ENCODE measurements around the gene FLYWCH1. TPM values are rescaled to one million over a fixed set of nuclear protein-coding genes. Genes with fewer than 3 reads are reported as not detected.

FLYWCH1 gene
- total and polyA plus RNA-seq, 2 of the 8 experiments (the other 6 are each of a cell fraction or from before 2014, with no cell fraction given): 12.4 to 23.5 TPM

- ChIA-PET POLR2A (ENCODE audit: partially characterized antibody) (interaction anchor here (0.6 to 1.7 kb wide), 4 partner anchors 13 to 51 kb away, joined by 3 to 4 read pairs (median 4); partner anchors contain the start of genes FLYWCH1 and FLYWCH2), CTCF (ENCODE audit: partially characterized antibody) (interaction anchor here (1.0 to 1.7 kb wide), 4 partner anchors 12 to 56 kb away, joined by 4 to 13 read pairs (median 6); no protein-coding TSS in a partner anchor)
- no peak overlapping the region for H3K23ac ChIP-seq (ENCODE audit: insufficient read length)
- H4K5ac ChIP-seq (ENCODE audit: insufficient read length, low read depth, low read length): no peak overlapping the region
- H3K14ac ChIP-seq (ENCODE audit: insufficient read length): no peak overlapping the region
- H3K4me2 ChIP-seq (ENCODE audit: insufficient read depth in 1 of 2, low read depth in 2 of 2, low read length in 2 of 2): no peak overlapping the region
- no peaks in the 10 kb centered on the region for H3K23me2 ChIP-seq (ENCODE audit: low read depth, low read length)
- no peak overlapping the region for H2BK12ac ChIP-seq (ENCODE audit: low read depth, low read length)
- no peak for DNase-seq (ENCODE audit: low read depth in 1 of 2, low spot score in 2 of 2)
- no peak overlapping the region for H2BK120ac ChIP-seq (replicated peaks; ENCODE audit: low read depth, low read length)
- H4K20me1 ChIP-seq (replicated peaks in 1 of 2; ENCODE audit: control insufficient read depth in 1 of 2, insufficient read depth in 2 of 2, low read length in 2 of 2): peaks cover 0 to 5% of the 10 kb centered on the region in 2 experiments
- H3K9me3 ChIP-seq (ENCODE audit: insufficient read depth in 2 of 2, low read depth in 1 of 2, low read length in 1 of 2): no peaks in the 10 kb centered on the region
- H3K79me2 ChIP-seq (ENCODE audit: control insufficient read depth in 1 of 2, insufficient read depth in 2 of 2, low read length in 2 of 2): no peaks in the 10 kb centered on the region
- no peak overlapping the region for H2AFZ ChIP-seq (ENCODE audit: low read length)
- H3K27ac ChIP-seq (ENCODE audit: low read depth, low read length): no peak overlapping the region
- H3K4me1 ChIP-seq (replicated peaks in 1 of 4; ENCODE audit: control insufficient read depth in 3 of 4, insufficient read depth in 4 of 4, low read length in 3 of 4): peaks cover 0 to 3% (median 0%) of the 10 kb centered on the region in 4 experiments; a peak in 2 of 7 replicates
- H3K4ac ChIP-seq (replicated peaks; ENCODE audit: insufficient read length, low read depth, low read length): no peak overlapping the region
- no peak overlapping the region for H3K18ac ChIP-seq (ENCODE audit: extremely low read depth, low read length)
- H3K4me3 ChIP-seq (ENCODE audit: extremely low read depth in 1 of 4, insufficient read depth in 2 of 4, low read depth in 3 of 4, low read length in 4 of 4): no peak overlapping the region
- WGBS, 2 experiments (ENCODE audit: extremely low coverage in 1 of 2, insufficient coverage in 1 of 2, insufficient read length in 1 of 2, insufficient replicate concordance in 2 of 2, low coverage in 1 of 2, low lambda C conversion rate in 2 of 2, missing lambda C conversion rate in 1 of 2): 77% methylated on average over 4 of the region's 4 CpGs; no CpG with 5 or more reads in 1 of the 2 experiments
- no peak overlapping the region for H4K91ac ChIP-seq (replicated peaks; ENCODE audit: insufficient read length, low read length)
- no peak overlapping the region for H4K8ac ChIP-seq (ENCODE audit: extremely low read depth, insufficient read depth, low read length)
- H2BK15ac ChIP-seq (ENCODE audit: low read length): no peak overlapping the region
- no peak overlapping the region for H3K56ac ChIP-seq (replicated peaks; ENCODE audit: insufficient read length, low read depth, low read length)
- no peaks in the 10 kb centered on the region for H3K27me3 ChIP-seq (replicated peaks in 1 of 4; ENCODE audit: control insufficient read depth in 3 of 4, extremely low read depth in 1 of 4, insufficient read depth in 3 of 4, low read length in 3 of 4)
- H2BK5ac ChIP-seq (ENCODE audit: low read depth, low read length): peak overlapping the region; percentile 52; the same call in 1 of the 2 replicates
- no peak overlapping the region for H3K9ac ChIP-seq (replicated peaks in 1 of 4; ENCODE audit: extremely low read depth in 1 of 4, low read depth in 3 of 4, low read length in 3 of 4)
- H3K79me1 ChIP-seq (ENCODE audit: low read depth, low read length): no peaks in the 10 kb centered on the region
- no peaks in the 10 kb centered on the region; a peak in 2 of 8 replicates for H3K36me3 ChIP-seq (ENCODE audit: control insufficient read depth in 2 of 4, insufficient read depth in 4 of 4, low read length in 3 of 4)
- no peak overlapping the region for H2BK20ac ChIP-seq (ENCODE audit: low read length)
- FAIRE-seq: no peak
- H2AK5ac ChIP-seq (ENCODE audit: low read depth, low read length): 0 out of 2 replicates have a peak overlapping the region, but pooled peaks have one; percentile 53
- TF ChIP-seq JUN (IDR thresholded peaks at IDR 0.05; ENCODE audit: low read depth, low read length): no peak
- no peak for TF ChIP-seq POLR2AphosphoS5 (IDR thresholded peaks at IDR 0.05; ENCODE audit: low read depth, low read length)
- TF ChIP-seq RXRA (IDR thresholded peaks at IDR 0.05; ENCODE audit: insufficient read depth, low read depth, low read length): no peak
- no peak for TF ChIP-seq TEAD4 (IDR thresholded peaks at IDR 0.05; ENCODE audit: low read depth, low read length)
- no peak for TF ChIP-seq SP2 (IDR thresholded peaks at IDR 0.05; ENCODE audit: low read length)
- TF ChIP-seq GTF2F1 (IDR thresholded peaks at IDR 0.05; ENCODE audit: borderline replicate concordance, low read depth, low read length): no peak
- TF ChIP-seq PHF8 (conservative IDR thresholded peaks at IDR 0.05; ENCODE audit: low read depth, low read length): no peak
- TF ChIP-seq E2F6 (IDR thresholded peaks at IDR 0.05): no peak
- TF ChIP-seq POU5F1 (IDR thresholded peaks at IDR 0.05; ENCODE audit: low read depth, low read length): no peak
- no peak for TF ChIP-seq SP4 (IDR thresholded peaks at IDR 0.05; ENCODE audit: low read length)
- no peak for TF ChIP-seq YY1 (IDR thresholded peaks at IDR 0.05; ENCODE audit: low read depth, low read length)
- no peak for TF ChIP-seq CREB1 (IDR thresholded peaks at IDR 0.05)
- no peak for TF ChIP-seq RBBP5 (IDR thresholded peaks at IDR 0.05; ENCODE audit: borderline replicate concordance, low read depth, low read length)
- no peak for TF ChIP-seq CHD1 (IDR thresholded peaks at IDR 0.05; ENCODE audit: low read depth, low read length)
These were observed 15.9 kb upstream of the FLYWCH1 start for GRCh38 chr16:2895813-2896212.

Measured in H1 (cell line).